Measurements from ENCODE around the gene STXBP5L. TPM values are rescaled to one million over a fixed set of nuclear protein-coding genes. Genes with fewer than 3 reads are reported as not detected.

Gene STXBP5L
- total and polyA plus RNA-seq, 10 of the 15 experiments (the other 5 are each of a cell fraction or from before 2014, with no cell fraction given), result under 0.01 to 0.08 (median 0.04) TPM; not detected in 6

DNA sequence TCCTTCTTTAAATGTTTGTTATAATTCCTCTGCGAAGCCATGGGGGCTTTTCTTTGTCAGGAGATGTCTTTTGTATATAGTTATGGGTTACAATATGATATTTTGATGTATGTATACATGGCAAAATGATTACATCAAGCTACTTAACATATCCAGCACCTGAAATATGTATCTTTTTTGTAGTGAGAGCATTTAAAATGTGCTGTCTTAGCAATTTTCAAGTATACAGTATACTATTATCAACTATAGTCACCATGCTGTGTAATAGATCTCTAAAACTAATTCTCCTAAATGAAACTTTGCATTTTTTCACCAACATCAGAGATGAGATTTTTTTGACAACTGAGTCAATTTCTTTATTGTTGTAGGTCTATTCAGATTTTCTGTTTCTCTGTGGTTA is 77.2 kb downstream of the STXBP5L start (continued):
- no peak for TF ChIP-seq FOXM1 (IDR thresholded peaks at IDR 0.05; ENCODE audit: low read depth, low read length)
- no peak for TF ChIP-seq EGR1 (IDR thresholded peaks at IDR 0.05; ENCODE audit: borderline replicate concordance in 1 of 2, low read depth in 2 of 2, low read length in 2 of 2)
- no peak for TF ChIP-seq KDM1A (IDR thresholded peaks at IDR 0.05; ENCODE audit: borderline replicate concordance)
- TF ChIP-seq LARP7 (IDR thresholded peaks at IDR 0.05), result no peak
- TF ChIP-seq, protein P1, sequence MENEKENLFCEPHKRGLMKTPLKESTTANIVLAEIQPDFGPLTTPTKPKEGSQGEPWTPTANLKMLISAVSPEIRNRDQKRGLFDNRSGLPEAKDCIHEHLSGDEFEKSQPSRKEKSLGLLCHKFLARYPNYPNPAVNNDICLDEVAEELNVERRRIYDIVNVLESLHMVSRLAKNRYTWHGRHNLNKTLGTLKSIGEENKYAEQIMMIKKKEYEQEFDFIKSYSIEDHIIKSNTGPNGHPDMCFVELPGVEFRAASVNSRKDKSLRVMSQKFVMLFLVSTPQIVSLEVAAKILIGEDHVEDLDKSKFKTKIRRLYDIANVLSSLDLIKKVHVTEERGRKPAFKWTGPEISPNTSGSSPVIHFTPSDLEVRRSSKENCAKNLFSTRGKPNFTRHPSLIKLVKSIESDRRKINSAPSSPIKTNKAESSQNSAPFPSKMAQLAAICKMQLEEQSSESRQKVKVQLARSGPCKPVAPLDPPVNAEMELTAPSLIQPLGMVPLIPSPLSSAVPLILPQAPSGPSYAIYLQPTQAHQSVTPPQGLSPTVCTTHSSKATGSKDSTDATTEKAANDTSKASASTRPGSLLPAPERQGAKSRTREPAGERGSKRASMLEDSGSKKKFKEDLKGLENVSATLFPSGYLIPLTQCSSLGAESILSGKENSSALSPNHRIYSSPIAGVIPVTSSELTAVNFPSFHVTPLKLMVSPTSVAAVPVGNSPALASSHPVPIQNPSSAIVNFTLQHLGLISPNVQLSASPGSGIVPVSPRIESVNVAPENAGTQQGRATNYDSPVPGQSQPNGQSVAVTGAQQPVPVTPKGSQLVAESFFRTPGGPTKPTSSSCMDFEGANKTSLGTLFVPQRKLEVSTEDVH (IDR thresholded peaks at IDR 0.05; ENCODE audit: low read depth, partially characterized antibody), result no peak
- TF ChIP-seq, protein P2, sequence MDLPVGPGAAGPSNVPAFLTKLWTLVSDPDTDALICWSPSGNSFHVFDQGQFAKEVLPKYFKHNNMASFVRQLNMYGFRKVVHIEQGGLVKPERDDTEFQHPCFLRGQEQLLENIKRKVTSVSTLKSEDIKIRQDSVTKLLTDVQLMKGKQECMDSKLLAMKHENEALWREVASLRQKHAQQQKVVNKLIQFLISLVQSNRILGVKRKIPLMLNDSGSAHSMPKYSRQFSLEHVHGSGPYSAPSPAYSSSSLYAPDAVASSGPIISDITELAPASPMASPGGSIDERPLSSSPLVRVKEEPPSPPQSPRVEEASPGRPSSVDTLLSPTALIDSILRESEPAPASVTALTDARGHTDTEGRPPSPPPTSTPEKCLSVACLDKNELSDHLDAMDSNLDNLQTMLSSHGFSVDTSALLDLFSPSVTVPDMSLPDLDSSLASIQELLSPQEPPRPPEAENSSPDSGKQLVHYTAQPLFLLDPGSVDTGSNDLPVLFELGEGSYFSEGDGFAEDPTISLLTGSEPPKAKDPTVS (IDR thresholded peaks at IDR 0.05; ENCODE audit: low read depth, low read length), result no peak
- no peak for TF ChIP-seq PBX3 (IDR thresholded peaks at IDR 0.05; ENCODE audit: insufficient replicate concordance, low read depth, low read length)

- H3K9me3 ChIP-seq (replicated peaks; ENCODE audit: control insufficient read depth, insufficient read depth, low read length), result no peaks in the 10 kb centered on the region
- 52% methylated on average over 4 of the region's 4 CpGs for WGBS (ENCODE audit: insufficient coverage, insufficient replicate concordance, low lambda C conversion rate, missing lambda C conversion rate)
- H3K4me1 ChIP-seq (ENCODE audit: control insufficient read depth, insufficient read depth, low read length), result no peaks in the 10 kb centered on the region
- POLR2A ChIA-PET, result no interaction called here
- H2AFZ ChIP-seq (ENCODE audit: control insufficient read depth, low read depth, low read length), result no peak overlapping the region
- H3K79me2 ChIP-seq (ENCODE audit: control insufficient read depth, insufficient read depth, low read length), result no peaks in the 10 kb centered on the region
- H3K4me3 ChIP-seq, result no peak overlapping the region
- SMC1A ChIA-PET (ENCODE audit: uncharacterized antibody, unreplicated experiment), result no interaction called here
- TF ChIP-seq MEF2B (IDR thresholded peaks at IDR 0.05; ENCODE audit: partially characterized antibody, poor library complexity, severe bottlenecking), result no peak
- no peak overlapping the region for H3K27ac ChIP-seq (ENCODE audit: control insufficient read depth, insufficient read depth)
- CTCF ChIA-PET, result no interaction called here
- BruUV-seq (replicated peaks), result no TSS peak
- no peak overlapping the region for H3K4me2 ChIP-seq (ENCODE audit: control insufficient read depth, insufficient read depth)
- no peaks in the 10 kb centered on the region for H4K20me1 ChIP-seq (ENCODE audit: control insufficient read depth, insufficient read depth)
- in situ Hi-C loops (cut with MboI), result no loop called here
- RAD21 ChIA-PET (ENCODE audit: unreplicated experiment), result no interaction called here
- no peaks in the 10 kb centered on the region for H3K27me3 ChIP-seq (replicated peaks in 1 of 2; ENCODE audit: control insufficient read depth in 2 of 2, insufficient read depth in 2 of 2, low read length in 1 of 2)
- ATAC-seq (no peak), DNase-seq (ENCODE audit: low read depth, low spot score) (no peak), FAIRE-seq (no peak)
- H3K9ac ChIP-seq (ENCODE audit: control insufficient read depth, insufficient read depth, low read length), result no peak overlapping the region
- no peaks in the 10 kb centered on the region for H3K36me3 ChIP-seq (ENCODE audit: control insufficient read depth in 2 of 2, insufficient read depth in 2 of 2, low read length in 1 of 2)
- intact Hi-C loops (cut with micrococcal nuclease; ENCODE audit: unreplicated experiment), result no loop called here
These were observed 81.0 kb downstream of the STXBP5L start for GRCh38 chr3:120988994-120989393.
